GM08714 (cell line): ENCODE data around the gene RAPGEF6.
"Not testable (repeated sequence)": the region's sequence is repeated elsewhere in the genome, so short reads cannot be mapped to it uniquely, and the experiment has no call there.

ENCODE experiments used
- H3K4me3 ChIP-seq: fragments of 200-500 bp; sonication (Bioruptor generic); 2 replicates; pipeline ENCODE4 v1.5.1; 2014; ENCODE audit warnings: mild to moderate bottlenecking, low read length, inconsistent platforms
- ZNF274 ChIP-seq: IDR thresholded peaks from 2 replicates; pipeline ENCODE4 v1.6.1; 2012; ENCODE audit warnings: mild to moderate bottlenecking, low read depth, low read length

Gene RAPGEF6

GRCh38 chr5:131627207-131627865 lies 7.7 kb downstream of the RAPGEF6 start:
- no peak for TF ChIP-seq ZNF274
- H3K4me3 ChIP-seq: no peak overlapping the region

- H3K4me3 ChIP-seq: no peak overlapping the region
- TF ChIP-seq ZNF274: no peak
Observed at GRCh38 chr5:131622633-131623032, 12.4 kb downstream of the RAPGEF6 start.

DNA sequence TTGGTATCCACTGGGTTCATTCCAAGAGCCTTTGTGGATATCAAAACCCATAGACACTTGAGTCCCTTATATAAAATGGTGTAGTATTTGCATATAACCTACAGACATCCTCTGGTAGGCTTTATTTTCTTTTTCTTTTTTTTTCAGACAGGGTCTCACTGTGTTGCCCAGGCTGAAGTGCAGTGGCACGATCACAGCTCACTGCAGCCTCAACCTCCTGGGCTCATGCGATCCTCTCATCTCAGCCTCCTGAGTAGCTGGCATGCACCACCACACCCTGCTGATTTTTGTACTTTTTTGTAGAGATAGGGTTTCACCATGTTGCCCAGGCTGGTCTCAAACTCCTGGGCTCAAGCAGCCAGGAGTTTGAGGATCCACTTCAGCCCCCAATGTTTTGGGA lies 13.9 kb downstream of the RAPGEF6 start:
- not testable (repeated sequence) for H3K4me3 ChIP-seq

- TF ChIP-seq ZNF274: no peak
- no peak overlapping the region for H3K4me3 ChIP-seq
Observed at GRCh38 chr5:131619102-131619501, 15.9 kb downstream of the RAPGEF6 start.

DNA sequence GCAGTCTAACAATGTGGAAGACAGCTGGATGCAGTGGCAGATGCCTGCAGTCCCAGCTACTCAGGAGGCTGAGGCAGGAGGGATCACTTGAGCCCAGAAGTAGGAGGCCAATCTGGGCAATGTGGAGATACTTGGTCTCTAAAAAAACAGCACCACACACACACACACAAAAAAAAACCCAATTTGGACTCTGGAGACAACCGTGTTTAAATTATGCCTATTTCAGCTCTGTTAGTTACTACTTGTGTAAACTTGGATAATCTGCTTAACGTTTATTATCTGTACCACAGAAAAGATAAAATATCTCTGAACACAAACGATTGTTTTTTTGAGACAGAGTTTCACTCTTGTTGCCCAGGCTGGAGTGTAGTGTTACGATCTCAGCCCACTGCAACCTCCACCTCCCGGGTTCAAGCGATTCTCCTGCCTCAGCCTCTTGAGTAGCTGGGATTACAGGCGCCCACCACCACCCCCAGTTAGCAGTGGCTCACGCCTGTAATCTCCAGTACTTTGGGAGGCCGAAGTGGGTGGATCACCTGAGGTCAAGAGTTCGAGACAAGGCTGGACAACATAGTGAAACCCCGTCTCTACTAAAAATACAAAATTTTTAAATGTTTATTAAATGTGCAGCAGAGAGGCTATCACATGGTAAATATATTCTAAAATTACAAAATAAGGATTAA lies 17.7 kb downstream of the RAPGEF6 start:
- no peak for TF ChIP-seq ZNF274
- no peak overlapping the region for H3K4me3 ChIP-seq

- TF ChIP-seq ZNF274: no peak
- H3K4me3 ChIP-seq: no peak overlapping the region
Observed at GRCh38 chr5:131615957-131616356, 19.1 kb downstream of the RAPGEF6 start.

GRCh38 chr5:131613423-131613822 lies 21.6 kb downstream of the RAPGEF6 start:
- no peak overlapping the region for H3K4me3 ChIP-seq
- TF ChIP-seq ZNF274: no peak

DNA sequence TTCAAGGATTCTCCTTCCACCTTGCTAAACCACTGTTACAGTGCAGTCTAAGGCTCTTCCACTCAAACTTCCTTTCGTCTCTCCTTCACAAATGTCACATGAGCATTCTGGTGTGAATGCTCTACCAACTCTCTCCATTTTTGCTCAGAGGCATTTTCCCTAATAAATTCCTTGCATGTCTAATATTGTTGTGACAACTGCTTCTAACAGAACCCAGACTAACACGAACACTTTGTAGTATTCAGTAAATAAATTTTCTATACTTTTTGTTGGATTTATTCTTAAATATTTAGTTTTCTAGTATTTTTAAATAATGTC lies 24.0 kb downstream of the RAPGEF6 start:
- no peak for TF ChIP-seq ZNF274
- H3K4me3 ChIP-seq: no peak overlapping the region

GRCh38 chr5:131610198-131611063 lies 24.6 kb downstream of the RAPGEF6 start:
- no peak for TF ChIP-seq ZNF274
- H3K4me3 ChIP-seq: no peak overlapping the region

- H3K4me3 ChIP-seq: no peak overlapping the region
- no peak for TF ChIP-seq ZNF274
Observed at GRCh38 chr5:131609774-131610173, 25.3 kb downstream of the RAPGEF6 start.

DNA sequence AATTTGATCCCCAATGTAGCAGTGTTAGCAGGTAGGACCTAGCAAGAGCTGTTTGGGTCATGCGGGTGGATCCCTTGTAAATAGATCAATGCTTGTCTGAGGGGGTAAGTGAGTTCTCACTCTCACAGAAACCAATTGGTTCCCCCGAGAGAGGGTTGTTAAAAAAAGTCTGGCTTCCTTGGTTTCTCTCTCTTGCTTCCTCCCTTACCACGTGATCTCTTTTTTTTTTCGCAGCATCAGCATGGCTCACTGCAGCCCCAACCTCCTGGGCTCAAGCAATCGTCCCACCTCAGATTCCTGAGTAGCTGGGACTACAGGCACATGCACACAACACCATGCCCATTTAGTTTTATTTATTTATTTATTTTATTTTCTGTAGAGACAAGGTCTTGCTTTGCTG lies 26.4 kb downstream of the RAPGEF6 start:
- TF ChIP-seq ZNF274: no peak
- no peak overlapping the region for H3K4me3 ChIP-seq

DNA sequence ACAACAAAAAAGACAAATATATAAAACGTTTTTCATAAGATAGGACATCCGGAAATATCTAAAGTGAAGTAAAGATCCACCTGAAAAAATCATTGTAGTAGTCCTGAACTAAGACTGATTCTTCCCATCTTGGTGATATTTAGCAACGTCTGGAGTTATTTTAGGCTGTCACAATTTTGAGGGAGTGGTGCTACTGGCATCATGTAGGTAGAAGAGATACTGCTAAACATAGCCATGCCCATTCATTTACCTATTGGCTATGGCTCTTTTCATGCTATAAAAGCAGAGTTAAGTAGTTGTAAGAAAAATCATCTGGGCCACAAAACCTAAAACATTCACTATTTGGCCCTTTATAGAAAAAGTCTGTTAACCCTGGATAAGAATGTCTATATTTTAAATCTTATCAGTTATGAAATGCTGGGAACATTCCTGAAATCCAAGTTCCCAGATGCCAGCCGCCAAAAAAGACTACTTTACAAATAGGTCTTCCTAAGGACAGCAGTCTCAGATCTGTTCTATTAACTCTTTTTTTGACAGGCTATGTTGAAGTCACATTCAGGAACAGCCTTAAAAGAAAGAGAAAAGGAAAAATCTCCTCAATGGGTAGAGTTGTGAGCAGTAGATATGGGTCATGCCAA lies 27.0 kb downstream of the RAPGEF6 start:
- H3K4me3 ChIP-seq: no peak overlapping the region
- no peak for TF ChIP-seq ZNF274

DNA sequence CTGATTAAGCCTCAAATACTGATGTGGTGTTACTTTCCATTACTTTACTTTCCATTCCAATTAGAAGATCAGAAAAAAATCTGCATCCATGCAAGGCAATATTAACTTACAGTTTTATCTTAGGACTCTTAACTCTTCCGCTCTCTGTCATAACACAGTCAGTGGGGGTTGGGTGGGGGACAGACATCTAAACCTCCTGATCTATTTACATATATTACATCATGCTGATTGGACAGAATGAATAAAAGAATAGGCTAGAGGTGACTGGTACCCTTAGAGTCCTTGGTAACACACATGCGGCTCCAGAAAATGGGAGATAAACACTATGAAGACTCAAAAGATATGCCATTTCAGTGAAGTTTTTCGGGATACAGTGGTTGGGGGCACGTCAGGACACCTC lies 27.6 kb downstream of the RAPGEF6 start:
- TF ChIP-seq ZNF274: no peak
- no peak overlapping the region for H3K4me3 ChIP-seq

GRCh38 chr5:131605086-131605485 lies 29.9 kb downstream of the RAPGEF6 start:
- TF ChIP-seq ZNF274: no peak
- no peak overlapping the region for H3K4me3 ChIP-seq
